OCI-M2 (cell line): Measurements from ENCODE around the gene NUP214.
"Not testable (repeated sequence)": the region's sequence is repeated elsewhere in the genome, so short reads cannot be mapped to it uniquely, and the experiment has no call there.

Experiments used
- DNase-seq: peaks from one replicate; lab custom pipeline; 2025; ENCODE audit not compliant: unreplicated experiment; lab: John Stamatoyannopoulos, UW

NUP214 gene

DNA sequence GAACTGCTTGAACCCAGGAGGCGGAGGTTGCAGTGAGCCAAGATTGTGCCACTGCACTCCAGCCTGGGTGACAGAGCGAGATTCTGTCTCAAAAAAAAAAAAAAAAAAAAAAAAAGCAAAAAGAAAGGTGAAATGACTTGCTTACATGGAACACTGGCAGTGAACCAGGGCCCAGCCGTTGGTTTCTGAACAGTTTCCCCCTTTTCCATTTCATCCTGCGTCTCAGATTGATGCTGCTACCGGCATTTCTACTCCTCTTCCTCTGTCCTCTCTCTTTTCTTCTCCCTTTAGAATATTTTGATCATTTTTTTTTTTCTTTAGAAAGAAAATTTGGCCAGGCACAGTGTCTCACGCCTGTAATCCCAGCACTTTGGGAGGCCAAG lies 10.0 kb upstream of the NUP214 start:
- not testable (repeated sequence) for DNase-seq

DNA sequence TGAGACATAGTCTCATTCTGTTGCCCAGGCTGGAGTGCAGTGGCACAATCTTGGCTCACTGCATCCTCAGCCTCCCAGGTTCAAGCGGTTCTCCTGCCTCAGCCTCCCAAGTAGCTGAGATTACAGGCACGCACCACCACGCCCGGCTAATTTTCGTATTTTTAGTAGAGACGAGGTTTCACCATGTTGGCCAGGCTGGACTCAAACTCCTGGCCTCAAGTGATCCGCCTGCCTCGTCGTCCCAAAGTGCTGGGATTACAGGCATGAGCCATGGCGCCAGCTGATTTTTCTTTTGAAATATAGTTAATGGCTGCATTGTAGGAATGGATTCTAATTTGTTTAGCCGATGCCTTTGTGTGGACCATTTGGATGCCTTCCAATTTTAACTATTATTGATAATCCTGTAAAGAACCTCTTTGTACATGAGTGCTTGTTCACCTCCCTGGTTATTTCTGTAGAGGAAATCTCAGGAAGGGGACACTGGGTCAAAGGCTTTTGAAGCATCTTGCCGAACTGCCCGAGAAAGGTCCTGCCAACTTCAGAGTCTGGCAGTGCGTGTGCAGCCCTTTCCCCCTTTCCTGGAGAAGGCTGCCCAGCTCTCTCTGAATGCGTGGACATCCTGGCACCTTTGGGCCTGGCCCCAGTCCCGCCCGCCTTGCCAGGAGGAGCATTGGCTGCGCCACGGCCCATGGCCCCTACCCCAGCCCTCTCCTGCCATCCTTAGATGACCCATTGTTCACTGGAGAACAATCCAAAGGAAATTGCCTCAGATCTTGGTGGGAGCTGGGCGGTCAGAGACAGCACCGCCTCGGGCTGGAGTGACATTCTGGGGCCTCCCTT lies 8.9 kb upstream of the NUP214 start:
- DNase-seq: no peak

DNA sequence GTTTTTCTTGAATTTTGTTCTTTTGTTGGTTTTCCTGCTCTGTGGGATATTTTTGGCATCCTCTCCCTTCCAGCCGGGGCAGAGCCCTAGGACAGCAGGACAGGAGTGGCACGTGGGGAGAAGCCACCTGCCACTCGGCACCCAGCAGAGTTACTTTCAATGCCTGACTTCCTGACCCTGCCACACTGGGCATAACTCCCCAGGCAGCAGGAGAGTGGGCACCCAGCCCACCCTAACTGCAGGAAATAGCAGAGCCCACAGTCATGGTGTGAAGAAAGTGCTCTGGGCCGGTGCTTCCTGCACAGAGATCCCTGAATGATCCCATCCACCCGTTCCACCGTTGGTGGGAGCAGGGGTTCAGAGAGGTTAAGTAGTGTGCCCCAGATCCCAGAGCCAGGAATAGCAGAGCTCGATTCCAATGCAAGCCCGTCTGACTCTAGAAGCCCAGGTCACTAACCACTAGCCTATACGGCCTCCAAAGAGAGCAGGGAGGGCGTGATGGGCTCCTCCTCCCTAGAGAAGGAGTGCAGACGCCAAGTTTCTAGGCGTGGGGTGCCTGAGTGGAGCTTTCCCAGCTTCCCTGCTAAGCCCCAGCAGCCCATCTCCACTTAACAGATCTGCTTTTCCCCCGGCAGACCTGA lies 8.1 kb upstream of the NUP214 start:
- no peak for DNase-seq

DNA sequence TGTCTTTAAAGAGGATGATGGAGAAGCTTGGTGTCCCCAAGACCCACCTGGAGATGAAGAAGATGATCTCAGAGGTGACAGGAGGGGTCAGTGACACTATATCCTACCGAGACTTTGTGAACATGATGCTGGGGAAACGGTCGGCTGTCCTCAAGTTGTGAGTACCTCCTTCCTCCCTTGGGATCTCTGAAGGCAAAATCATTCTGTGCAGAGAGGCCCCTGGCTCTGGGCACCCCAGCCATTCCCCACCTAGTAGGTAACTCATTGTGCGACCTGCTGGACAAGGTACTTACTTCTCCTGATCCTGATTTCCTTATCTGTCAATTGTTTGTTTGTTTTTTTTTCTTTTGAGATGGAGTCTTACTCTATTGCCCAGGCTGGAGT lies 7.6 kb upstream of the NUP214 start:
- no peak for DNase-seq

DNA sequence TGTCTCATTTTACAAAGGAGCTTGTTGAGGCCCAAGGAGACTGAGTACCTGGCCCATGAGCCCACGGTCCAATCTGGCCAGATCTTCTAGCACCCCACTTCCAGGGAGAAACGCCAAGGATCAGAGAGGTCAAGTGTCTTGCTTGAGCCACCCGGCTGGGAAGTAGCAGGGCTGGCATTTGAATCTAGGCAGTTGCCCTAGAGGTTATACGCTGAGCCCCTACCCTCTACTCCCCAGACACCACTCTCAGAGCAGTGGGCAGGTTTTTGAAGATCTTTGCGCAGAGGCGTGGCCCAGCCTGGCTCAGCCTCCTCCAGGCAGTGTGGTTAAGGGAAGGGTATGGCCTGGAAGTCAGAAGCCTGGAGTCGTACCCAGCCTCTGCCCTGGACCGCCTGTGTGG lies 5.8 kb upstream of the NUP214 start:
- no peak for DNase-seq

DNA sequence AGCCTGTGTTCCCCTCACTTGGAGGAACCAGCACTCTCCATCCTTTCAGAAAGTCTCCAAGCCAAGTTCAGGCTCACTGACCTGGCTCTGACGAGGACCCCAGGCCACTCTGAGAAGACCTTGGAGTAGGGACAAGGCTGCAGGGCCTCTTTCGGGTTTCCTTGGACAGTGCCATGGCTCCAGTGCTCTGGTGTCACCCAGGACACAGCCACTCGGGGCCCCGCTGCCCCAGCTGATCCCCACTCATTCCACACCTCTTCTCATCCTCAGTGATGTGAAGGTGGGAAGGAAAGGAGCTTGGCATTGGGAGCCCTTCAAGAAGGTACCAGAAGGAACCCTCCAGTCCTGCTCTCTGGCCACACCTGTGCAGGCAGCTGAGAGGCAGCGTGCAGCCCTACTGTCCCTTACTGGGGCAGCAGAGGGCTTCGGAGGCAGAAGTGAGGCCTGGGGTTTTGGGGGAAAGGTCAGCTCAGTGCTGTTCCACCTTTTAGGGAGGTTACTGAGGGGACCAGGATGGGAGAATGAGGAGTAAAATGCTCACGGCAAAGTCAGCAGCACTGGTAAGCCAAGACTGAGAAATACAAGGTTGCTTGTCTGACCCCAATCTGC lies 4.7 kb upstream of the NUP214 start:
- no peak for DNase-seq

DNA sequence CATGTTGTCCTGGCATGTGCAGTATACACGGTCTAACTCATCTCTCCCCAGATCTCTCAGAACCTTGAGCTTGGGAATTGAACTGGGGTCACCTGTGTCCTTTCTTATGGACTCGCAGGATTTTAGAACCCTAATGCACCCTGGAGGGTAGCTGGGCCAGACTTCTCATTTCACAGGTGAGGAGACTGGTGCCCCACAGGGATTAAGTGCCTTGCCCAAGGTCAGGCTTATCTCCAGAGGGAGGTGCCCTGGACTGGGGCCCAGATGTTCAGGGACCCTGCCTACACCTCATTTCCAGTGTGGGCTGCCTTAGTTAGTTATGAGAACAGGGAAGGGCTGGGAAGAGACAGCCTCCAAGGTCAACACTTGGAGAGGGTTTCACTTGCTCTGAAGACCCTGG lies 4.0 kb upstream of the NUP214 start:
- no peak for DNase-seq

DNA sequence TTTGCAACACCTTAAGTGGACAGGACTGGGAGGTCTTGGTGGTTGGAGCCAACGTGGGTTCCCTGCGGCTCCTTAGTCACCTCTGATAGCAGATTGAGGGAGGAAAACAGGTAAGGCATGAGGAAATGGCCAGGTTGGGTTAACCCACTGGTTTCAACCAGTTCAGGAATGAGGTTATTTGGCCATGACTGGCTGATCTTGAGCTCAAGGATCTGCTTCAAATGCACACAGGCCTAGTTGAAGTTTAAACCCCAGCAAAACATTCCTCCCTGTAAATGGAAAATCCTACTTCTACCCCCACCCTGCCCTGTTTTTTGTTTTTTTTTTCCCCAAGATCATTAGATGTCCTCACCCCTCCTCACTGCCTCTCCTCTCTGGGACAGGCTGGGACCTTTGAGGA lies 3.2 kb upstream of the NUP214 start:
- no peak for DNase-seq

DNA sequence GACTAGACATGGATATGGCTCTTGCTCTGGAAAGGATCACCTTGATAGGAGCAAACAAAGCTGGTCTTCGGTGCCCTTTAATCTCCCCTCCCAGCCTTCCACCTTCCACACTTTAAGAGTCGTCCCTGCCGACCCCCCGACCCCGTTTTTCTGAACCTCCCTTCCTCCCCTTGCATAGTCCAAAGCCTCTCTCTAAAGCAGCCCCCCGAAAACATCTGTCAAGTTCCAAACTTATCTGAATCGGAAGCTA lies 423 bp upstream of the NUP214 start:
- DNase-seq: no peak

DNA sequence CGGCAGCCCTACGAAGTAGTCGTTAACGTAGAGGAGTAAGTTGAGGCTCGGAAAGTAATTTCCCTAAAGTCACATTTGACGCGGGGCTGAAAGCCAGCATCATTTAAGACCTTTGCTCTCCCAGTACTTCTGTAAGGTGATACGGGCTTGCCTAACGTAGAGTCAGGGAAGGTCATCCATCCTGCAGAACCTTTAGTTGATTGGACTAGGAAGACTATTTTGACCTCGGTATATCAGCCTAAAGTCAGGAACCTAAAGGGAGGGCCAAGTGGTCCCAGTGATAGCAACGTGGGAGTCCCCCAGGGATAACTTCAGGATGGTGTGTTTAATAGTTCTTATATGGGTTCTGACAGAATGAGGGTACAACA lies 657 bp downstream of the NUP214 start:
- DNase-seq: no peak

DNA sequence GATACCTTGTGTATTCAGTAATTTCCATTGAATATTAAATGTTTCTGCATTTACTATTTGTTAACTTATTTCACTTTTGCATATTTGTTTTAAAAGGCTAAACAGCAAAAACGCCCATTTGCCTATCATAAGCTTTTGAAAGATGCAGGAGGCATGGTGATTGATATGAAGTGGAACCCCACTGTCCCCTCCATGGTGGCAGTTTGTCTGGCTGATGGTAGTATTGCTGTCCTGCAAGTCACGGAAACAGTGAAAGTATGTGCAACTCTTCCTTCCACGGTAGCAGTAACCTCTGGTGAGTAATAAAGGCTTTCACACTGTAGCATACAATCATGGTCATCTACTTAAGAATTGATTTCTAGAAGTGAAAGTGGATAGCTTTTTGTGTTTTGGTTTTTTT lies 3.8 kb downstream of the NUP214 start:
- no peak for DNase-seq

DNA sequence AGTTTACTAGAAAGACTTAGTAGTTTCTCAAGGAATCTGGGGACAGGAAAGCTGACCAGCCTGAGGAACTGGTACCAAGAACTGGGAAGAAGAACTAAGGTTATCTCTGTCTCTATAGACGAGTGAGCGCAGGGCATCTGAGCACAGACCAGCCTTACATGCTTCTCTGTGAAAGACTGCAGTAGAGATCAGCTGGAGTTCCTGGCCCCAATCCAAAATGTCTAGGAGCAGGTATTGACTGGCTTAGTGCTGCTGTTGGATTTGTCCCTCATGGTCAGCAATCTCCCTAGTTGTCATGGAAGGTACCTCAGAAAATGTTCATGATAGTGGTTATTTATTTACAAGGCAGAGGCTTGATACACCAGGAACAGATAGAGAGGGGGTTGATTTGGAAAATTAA lies 13.3 kb downstream of the NUP214 start:
- no peak for DNase-seq

DNA sequence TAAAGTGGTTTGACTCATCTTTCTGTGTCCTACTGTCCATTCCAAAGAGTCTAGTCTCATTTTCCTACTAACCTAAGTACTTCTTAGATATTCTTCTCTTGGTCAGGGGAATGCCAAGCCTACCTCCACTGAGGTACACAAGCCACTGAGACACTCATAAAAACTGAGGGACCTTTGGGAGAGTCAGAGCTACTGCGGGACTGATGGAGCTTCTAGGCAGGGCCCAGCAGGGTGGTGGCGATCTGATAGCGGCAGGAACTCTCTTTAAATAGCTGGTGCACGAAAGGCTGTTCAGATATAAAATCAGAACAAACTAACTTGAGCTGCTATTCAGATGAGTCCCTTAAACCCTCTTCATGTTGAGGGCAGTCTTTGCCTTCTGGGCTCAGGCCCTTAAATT lies 14.7 kb downstream of the NUP214 start:
- DNase-seq: no peak

DNA sequence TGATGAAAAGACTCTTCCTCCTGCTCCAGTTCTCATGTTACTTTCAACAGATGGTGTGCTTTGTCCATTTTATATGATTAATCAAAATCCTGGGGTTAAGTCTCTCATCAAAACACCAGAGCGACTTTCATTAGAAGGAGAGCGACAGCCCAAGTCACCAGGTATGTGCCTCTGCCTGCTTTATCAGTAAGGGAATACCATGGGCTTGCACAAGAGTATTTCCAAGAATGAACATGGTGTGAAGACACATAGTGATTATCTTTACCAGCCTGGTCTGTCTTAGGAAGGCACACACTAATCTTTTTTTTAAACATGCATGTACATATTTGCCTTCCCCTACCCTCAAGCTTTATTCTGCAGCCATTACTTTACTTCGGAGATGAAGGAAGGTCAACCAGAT lies 15.2 kb downstream of the NUP214 start:
- no peak for DNase-seq

DNA sequence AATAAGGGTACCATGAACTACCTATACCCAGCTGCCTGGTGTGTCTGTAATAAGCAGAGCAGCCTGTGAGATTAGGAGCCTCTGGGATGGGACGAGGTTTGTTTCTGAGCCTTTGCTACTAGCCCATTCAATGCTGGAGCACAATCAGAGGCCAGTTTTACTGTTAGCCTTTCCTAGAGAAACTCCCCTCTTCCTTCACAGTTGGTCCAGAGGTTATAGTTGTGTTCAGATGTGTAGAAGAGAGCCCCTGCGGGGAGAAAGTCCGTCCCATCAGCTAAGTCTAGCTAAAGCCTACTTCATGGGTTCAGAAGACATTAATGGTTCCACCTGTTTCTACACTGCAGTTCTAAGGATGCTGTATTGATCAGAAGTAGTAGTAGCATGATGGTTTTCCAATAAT lies 16.8 kb downstream of the NUP214 start:
- no peak for DNase-seq

DNA sequence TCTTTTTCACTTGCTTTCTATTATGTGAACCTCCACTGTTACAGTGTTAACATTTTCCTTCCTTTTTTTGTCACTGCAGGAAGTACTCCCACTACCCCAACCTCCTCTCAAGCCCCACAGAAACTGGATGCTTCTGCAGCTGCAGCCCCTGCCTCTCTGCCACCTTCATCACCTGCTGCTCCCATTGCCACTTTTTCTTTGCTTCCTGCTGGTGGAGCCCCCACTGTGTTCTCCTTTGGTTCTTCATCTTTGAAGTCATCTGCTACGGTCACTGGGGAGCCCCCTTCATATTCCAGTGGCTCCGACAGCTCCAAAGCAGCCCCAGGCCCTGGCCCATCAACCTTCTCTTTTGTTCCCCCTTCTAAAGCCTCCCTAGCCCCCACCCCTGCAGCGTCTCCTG lies 18.8 kb downstream of the NUP214 start:
- DNase-seq: no peak

DNA sequence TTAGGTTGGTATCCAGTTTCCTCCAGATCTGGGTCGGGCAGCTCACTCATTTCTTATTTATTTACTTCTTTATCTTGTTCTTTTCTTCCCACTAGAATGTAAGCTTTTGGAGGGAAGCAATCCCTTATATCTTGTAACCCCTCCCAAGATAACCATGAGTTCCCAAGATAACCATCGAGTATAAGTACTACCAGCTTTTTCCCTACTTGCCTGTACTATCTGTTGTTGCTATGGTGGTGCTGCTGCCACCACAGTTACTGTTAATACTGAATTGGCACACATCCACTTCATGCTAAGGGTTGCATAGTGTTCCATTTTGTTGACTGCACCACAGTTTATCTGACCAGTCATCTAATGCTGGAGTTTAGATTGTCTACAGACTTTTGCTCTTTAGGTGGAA lies 19.9 kb downstream of the NUP214 start:
- no peak for DNase-seq

DNA sequence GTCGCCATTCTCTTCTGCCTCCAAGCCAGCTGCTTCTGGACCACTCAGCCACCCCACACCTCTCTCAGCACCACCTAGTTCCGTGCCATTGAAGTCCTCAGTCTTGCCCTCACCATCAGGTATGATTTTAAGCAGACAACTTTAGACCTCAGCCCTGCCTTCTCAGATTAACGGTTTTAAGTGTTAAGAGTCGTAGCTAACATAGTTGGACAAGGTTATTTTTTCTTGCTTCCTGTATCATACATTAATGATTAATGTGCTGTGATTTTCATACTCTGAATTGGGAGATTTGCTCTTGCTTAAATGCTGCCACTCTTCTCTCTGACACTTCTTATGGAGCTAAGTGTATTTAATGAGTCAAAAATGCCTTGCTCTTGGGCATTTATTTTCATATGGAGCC lies 20.8 kb downstream of the NUP214 start:
- no peak for DNase-seq

DNA sequence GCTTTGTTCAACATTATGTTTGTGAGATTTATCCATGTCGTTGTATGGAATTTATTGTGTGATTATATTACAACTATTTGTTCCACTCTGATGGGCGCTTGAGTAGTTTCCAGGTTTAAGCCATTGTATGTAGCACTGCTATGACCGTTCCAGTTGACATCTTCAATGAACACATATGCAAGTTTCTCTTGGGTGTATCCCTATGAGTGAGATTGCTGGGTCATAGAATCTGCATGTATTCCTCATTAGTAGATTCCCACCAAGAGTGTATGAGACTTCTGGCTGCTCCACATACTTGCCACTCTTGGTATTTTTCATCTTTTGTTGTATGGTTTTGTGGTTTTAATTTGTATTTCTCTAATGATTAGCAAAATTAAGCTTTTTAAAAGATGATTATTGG lies 22.9 kb downstream of the NUP214 start:
- no peak for DNase-seq

DNA sequence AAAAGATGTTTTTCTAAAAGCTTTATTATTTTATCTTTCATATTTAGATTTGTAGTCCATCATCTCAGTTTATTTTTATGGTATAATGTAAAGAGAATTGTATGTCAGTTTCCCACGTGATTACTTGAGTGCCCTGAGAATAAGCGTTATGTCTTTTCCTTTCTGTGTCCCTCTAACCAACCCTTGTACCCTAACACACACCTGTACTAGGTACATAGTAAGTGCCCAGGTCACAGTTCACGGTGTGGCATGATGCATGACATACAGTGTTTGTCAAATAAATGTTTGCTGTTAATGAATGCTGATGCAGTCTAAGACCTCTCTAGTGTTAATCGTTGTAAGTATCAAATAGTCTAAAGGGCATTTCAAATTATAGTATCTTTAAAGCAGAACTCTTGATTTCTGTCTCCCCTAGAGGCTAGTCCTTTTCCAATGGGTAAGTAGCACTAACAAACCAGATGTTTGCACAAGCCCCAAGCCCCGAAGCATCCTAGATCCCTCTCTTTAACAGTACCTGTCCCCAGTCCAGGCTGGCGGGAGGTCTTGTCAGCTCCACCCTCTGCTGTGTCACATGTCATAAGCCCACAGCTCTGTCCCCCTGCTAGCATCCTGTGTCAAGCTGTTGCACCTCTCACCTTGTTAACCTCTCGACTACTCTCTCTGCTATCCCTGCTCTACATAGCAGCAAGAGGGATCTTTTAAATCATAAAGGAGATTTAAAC lies 23.7 kb downstream of the NUP214 start:
- DNase-seq: no peak

DNA sequence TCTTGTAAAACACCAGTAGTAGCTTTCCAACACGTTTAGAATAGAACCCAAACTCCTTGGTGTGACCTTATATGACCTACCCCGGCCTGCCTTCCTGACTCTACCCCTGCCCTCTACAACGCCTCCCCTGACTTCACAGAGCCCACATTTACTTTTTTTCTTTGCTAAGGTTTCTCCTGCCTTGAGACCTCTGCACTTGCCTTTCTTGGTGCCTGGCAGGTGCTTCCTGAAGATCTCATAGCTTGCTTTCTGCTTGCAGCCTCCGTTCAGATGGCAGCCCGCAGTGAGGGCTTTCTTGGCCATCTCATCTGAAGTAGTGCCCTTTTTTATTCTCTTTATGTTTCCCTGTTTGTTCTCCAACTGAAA lies 24.3 kb downstream of the NUP214 start:
- DNase-seq: no peak

DNA sequence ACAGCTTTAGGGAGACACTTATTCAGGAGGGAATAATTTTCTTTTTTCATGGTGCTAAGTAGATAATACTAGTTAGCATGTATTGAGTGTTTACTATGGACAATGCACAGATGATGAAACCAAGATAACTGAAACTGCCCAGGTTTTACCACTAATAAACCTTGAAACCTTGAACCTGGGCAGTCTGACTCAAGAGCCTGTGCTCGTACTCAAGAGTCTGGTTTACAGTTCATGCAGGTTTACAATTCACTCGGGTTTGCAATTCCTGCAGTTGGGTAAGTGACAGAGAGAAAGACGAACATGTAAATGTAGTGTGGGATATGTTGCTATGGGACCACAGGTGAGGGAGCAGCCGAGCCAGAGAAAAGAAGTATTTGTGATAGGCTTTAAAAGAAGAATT lies 28.2 kb downstream of the NUP214 start:
- DNase-seq: no peak
